H9 (cell line): Measurements from ENCODE around the gene AOC1. TPM values are rescaled to one million over a fixed set of nuclear protein-coding genes. Genes with fewer than 3 reads are reported as not detected.
A peak's percentile ranks its signal among the peaks of the same experiment; 100 is the strongest.

Source experiments
- DNase-seq: peaks from one replicate; pipeline ENCODE4 v3.0.0-alpha.2; 2017
- H2AFZ ChIP-seq: one replicate; pipeline ENCODE4 v1.6.1; 2013; ENCODE audit warnings: mild to moderate bottlenecking, low read length, control low read depth, moderate library complexity
- H2AK5ac ChIP-seq: 2 replicates; pipeline ENCODE4 v1.6.1; 2013; ENCODE audit warnings: low read length, control low read depth, mixed read lengths; ENCODE audit not compliant: insufficient read length
- H2BK120ac ChIP-seq: one replicate; pipeline ENCODE4 v1.6.1; 2013; ENCODE audit warnings: low read depth, mild to moderate bottlenecking, low read length, control low read depth, inconsistent platforms; ENCODE audit not compliant: poor library complexity, severe bottlenecking
- H2BK12ac ChIP-seq: 2 replicates; pipeline ENCODE4 v1.6.1; 2013; ENCODE audit warnings: low read length, control low read depth, mixed read lengths, low read depth; ENCODE audit not compliant: insufficient read length
- H2BK15ac ChIP-seq: 2 replicates; pipeline ENCODE4 v1.6.1; 2013; ENCODE audit warnings: low read depth, low read length, control low read depth
- H2BK20ac ChIP-seq: one replicate; pipeline ENCODE4 v1.6.1; 2013; ENCODE audit warnings: low read depth, mild to moderate bottlenecking, low read length, control low read depth, inconsistent platforms; ENCODE audit not compliant: poor library complexity, severe bottlenecking
- H2BK5ac ChIP-seq: 2 replicates; pipeline ENCODE4 v1.6.1; 2013; ENCODE audit warnings: low read length, control low read depth, mixed read lengths; ENCODE audit not compliant: insufficient read length
- H3K14ac ChIP-seq: 2 replicates; pipeline ENCODE4 v1.6.1; 2013; ENCODE audit warnings: low read length, control low read depth; ENCODE audit not compliant: insufficient read depth
- H3K18ac ChIP-seq: 2 replicates; pipeline ENCODE4 v1.6.1; 2013; ENCODE audit warnings: low read depth, mild to moderate bottlenecking, mixed read lengths, low read length, control low read depth; ENCODE audit not compliant: insufficient read length
- H3K23ac ChIP-seq: 2 replicates; pipeline ENCODE4 v1.6.1; 2013; ENCODE audit warnings: low read length, control low read depth, mixed read lengths, low read depth; ENCODE audit not compliant: insufficient read length
- H3K23me2 ChIP-seq: 2 replicates; pipeline ENCODE4 v1.6.1; 2013; ENCODE audit warnings: low read depth, mild to moderate bottlenecking, mixed read lengths, low read length, control low read depth; ENCODE audit not compliant: insufficient read length, poor library complexity, severe bottlenecking
- H3K27ac ChIP-seq: 2 replicates; pipeline ENCODE4 v1.5.1; 2013; ENCODE audit warnings: low read length, control low read depth, mixed read lengths, low read depth; ENCODE audit not compliant: insufficient read length
- H3K27me3 ChIP-seq: 2 replicates; pipeline ENCODE4 v1.6.1; 2013; ENCODE audit warnings: low read length, control low read depth, inconsistent platforms; ENCODE audit not compliant: insufficient read depth
- H3K4ac ChIP-seq: 2 replicates; pipeline ENCODE4 v1.6.1; 2013; ENCODE audit warnings: low read depth, mild to moderate bottlenecking, control low read depth, inconsistent platforms, low read length, moderate library complexity
- H3K4me1 ChIP-seq: 2 replicates; pipeline ENCODE4 v1.6.1; 2013; ENCODE audit warnings: low read length, control low read depth, inconsistent platforms; ENCODE audit not compliant: insufficient read depth
- H3K4me2 ChIP-seq: 2 replicates; pipeline ENCODE4 v1.6.1; 2013; ENCODE audit warnings: low read length, control low read depth, mixed read lengths; ENCODE audit not compliant: insufficient read length, insufficient read depth
- H3K56ac ChIP-seq: 2 replicates; pipeline ENCODE4 v1.6.1; 2013; ENCODE audit warnings: low read depth, mild to moderate bottlenecking, mixed read lengths, low read length, control low read depth; ENCODE audit not compliant: insufficient read length
- H3K79me1 ChIP-seq: 2 replicates; pipeline ENCODE4 v1.6.1; 2013; ENCODE audit warnings: low read depth, mild to moderate bottlenecking, moderate library complexity, low read length, control low read depth, inconsistent platforms; ENCODE audit not compliant: insufficient read depth, poor library complexity, severe bottlenecking
- H3K79me2 ChIP-seq: 2 replicates; pipeline ENCODE4 v1.6.1; 2013; ENCODE audit warnings: low read length, control low read depth, inconsistent platforms; ENCODE audit not compliant: insufficient read depth
- H3K9ac ChIP-seq: 2 replicates; pipeline ENCODE4 v1.6.1; 2013; ENCODE audit warnings: low read length, control low read depth, mixed read lengths; ENCODE audit not compliant: insufficient read length; ENCODE audit errors: extremely low read depth
- H3K9me3 ChIP-seq: one replicate; pipeline ENCODE4 v1.6.1; 2013; ENCODE audit warnings: low read depth, low read length, inconsistent platforms; ENCODE audit not compliant: control insufficient read depth
- H3T11ph ChIP-seq: one replicate; pipeline ENCODE4 v1.6.1; 2013; ENCODE audit warnings: mild to moderate bottlenecking, low read length, control low read depth, inconsistent platforms
- H4K20me1 ChIP-seq: one replicate; pipeline ENCODE4 v1.6.1; 2013; ENCODE audit not compliant: control insufficient read depth, insufficient read length, insufficient read depth
- H4K5ac ChIP-seq: 2 replicates; pipeline ENCODE4 v1.6.1; 2013; ENCODE audit warnings: low read depth, mild to moderate bottlenecking, mixed read lengths, low read length, control low read depth; ENCODE audit not compliant: insufficient read length
- H4K8ac ChIP-seq: replicated peaks from 2 replicates; pipeline ENCODE4 v1.6.1; 2013; ENCODE audit warnings: low read length, control low read depth, mixed read lengths, low read depth; ENCODE audit not compliant: insufficient read length
- H4K91ac ChIP-seq: 2 replicates; pipeline ENCODE4 v1.6.1; 2013; ENCODE audit warnings: low read depth, mild to moderate bottlenecking, moderate library complexity, mixed read lengths, low read length, control low read depth; ENCODE audit not compliant: insufficient read length
- H3K27ac Mint-ChIP-seq, 3 experiments: 2 replicates in 2 of 3; 3 replicates in 1 of 3; pipeline ENCODE4 v1.8.0; 2020 to 2021; ENCODE audit warnings: mixed read lengths in 3 of 3, mild to moderate bottlenecking in 1 of 3, moderate library complexity in 1 of 3
- H3K27me3 Mint-ChIP-seq: 2 replicates; pipeline ENCODE4 v1.8.0; 2021; ENCODE audit warnings: low read depth, mild to moderate bottlenecking, moderate library complexity, mixed read lengths
- H3K36me3 Mint-ChIP-seq, 3 experiments: 2 replicates in 2 of 3; 3 replicates in 1 of 3; pipeline ENCODE4 v1.8.0; 2020 to 2021; ENCODE audit warnings: low read depth in 3 of 3, mixed read lengths in 3 of 3; ENCODE audit not compliant: insufficient read depth in 1 of 3
- H3K4me1 Mint-ChIP-seq, 2 experiments: 2 replicates each; pipeline ENCODE4 v1.8.0; 2020; ENCODE audit warnings: mixed read lengths in 2 of 2
- H3K4me3 Mint-ChIP-seq, 2 experiments: 2 replicates in 1 of 2; 3 replicates in 1 of 2; pipeline ENCODE4 v1.8.0; 2020 to 2021; ENCODE audit warnings: mild to moderate bottlenecking in 2 of 2, mixed read lengths in 2 of 2, moderate library complexity in 1 of 2
- H3K9me3 Mint-ChIP-seq, 2 experiments: 2 replicates in 1 of 2; 3 replicates in 1 of 2; pipeline ENCODE4 v1.8.0; 2020; ENCODE audit warnings: mild to moderate bottlenecking in 2 of 2, mixed read lengths in 2 of 2, moderate library complexity in 1 of 2
- WGBS: extraction: QIAGEN DNeasy Blood & Tissue Kit; methylation state at CpG from one replicate; pipeline ENCODE4 v1.1.7; 2013; ENCODE audit warnings: missing lambda C conversion rate, low lambda C conversion rate, mixed read lengths; ENCODE audit not compliant: insufficient read length; ENCODE audit errors: extremely low coverage; 5-methylcytosine and 5-hydroxymethylcytosine counted together
- total RNA-seq: library from RNA; stranded (reverse); gene quantifications from 2 replicates; pipeline ENCODE4 v1.2.1, GENCODE V29; 2021
- TF ChIP-seq, protein P1 (sequence below): fragments of 200-600 bp; sonication (generic); conservative IDR thresholded peaks from 3 replicates; pipeline ENCODE4 v1.8.0; 2021; ENCODE audit warnings: antibody characterized with exemption, mild to moderate bottlenecking

AOC1 gene
- total RNA-seq, 1 experiment from 2014 or later, result 0.28 TPM

GRCh38 chr7:150814328-150815001 is 37.9 kb upstream of the AOC1 start:
- peak overlapping the region in 1 of 2 experiments; percentile 48; a peak in 1 of 5 replicates for H3K4me3 Mint-ChIP-seq

More at GRCh38 chr7:150814328-150815001, 37.9 kb upstream of the AOC1 start:
- Histone ChIP-seq H2BK20ac (no peak overlapping the region), H4K5ac (no peak overlapping the region), H3K27me3 (no peaks in the 10 kb centered on the region), H3K23me2 (no peaks in the 10 kb centered on the region), H2AK5ac (no peak overlapping the region), H2AFZ (no peak overlapping the region), H3K14ac (no peak overlapping the region), H3K4ac (no peak overlapping the region), H3K79me1 (no peaks in the 10 kb centered on the region), H3K4me1 (0 out of 2 replicates have a peak, but pooled peaks cover 3% of the 10 kb centered on the region), H4K20me1 (no peaks in the 10 kb centered on the region), H3T11ph (no peak overlapping the region), H3K9ac (no peak overlapping the region), H2BK15ac (no peak overlapping the region), H3K23ac (no peak overlapping the region), H3K4me2 (no peak overlapping the region), H2BK120ac (no peak overlapping the region), H3K18ac (no peak overlapping the region), H3K56ac (no peak overlapping the region), H3K27ac (no peak overlapping the region), H4K91ac (no peak overlapping the region), H3K79me2 (no peaks in the 10 kb centered on the region), H3K9me3 (no peaks in the 10 kb centered on the region), H2BK12ac (no peak overlapping the region), H4K8ac (no peak overlapping the region), H2BK5ac (no peak overlapping the region)
- Mint-ChIP-seq H3K27me3 (peaks cover 57% of the 10 kb centered on the region), H3K27ac (peak overlapping the region in 1 of 3 experiments; percentile 59; a peak in 2 of 7 replicates), H3K4me1 (peaks cover 10 to 17% of the 10 kb centered on the region in 2 experiments), H3K36me3 (peaks cover 0 to 14% (median 0%) of the 10 kb centered on the region in 3 experiments; a peak in 3 of 7 replicates), H3K9me3 (peaks cover 11 to 14% of the 10 kb centered on the region in 2 experiments; a peak in 4 of 5 replicates)
- TF ChIP-seq, protein P1, sequence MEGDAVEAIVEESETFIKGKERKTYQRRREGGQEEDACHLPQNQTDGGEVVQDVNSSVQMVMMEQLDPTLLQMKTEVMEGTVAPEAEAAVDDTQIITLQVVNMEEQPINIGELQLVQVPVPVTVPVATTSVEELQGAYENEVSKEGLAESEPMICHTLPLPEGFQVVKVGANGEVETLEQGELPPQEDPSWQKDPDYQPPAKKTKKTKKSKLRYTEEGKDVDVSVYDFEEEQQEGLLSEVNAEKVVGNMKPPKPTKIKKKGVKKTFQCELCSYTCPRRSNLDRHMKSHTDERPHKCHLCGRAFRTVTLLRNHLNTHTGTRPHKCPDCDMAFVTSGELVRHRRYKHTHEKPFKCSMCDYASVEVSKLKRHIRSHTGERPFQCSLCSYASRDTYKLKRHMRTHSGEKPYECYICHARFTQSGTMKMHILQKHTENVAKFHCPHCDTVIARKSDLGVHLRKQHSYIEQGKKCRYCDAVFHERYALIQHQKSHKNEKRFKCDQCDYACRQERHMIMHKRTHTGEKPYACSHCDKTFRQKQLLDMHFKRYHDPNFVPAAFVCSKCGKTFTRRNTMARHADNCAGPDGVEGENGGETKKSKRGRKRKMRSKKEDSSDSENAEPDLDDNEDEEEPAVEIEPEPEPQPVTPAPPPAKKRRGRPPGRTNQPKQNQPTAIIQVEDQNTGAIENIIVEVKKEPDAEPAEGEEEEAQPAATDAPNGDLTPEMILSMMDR, result no peak
- no peak for DNase-seq
- WGBS, result no CpG with 5 or more reads among the region's 7 CpGs
